ENCODE measurements around the gene CLEC16A.

CLEC16A gene

GRCh38 chr16:11046382-11046931 is 102.1 kb downstream of the CLEC16A start:
- no peak for DNase-seq

GRCh38 chr16:11047057-11047456 is 102.7 kb downstream of the CLEC16A start:
- DNase-seq: no peak

- DNase-seq: no peak
Measured at GRCh38 chr16:11047939-11048800, 103.8 kb downstream of the CLEC16A start.

- DNase-seq: no peak
Measured at GRCh38 chr16:11049396-11050059, 105.2 kb downstream of the CLEC16A start.

- DNase-seq: no peak
Measured at GRCh38 chr16:11050536-11050935, 106.2 kb downstream of the CLEC16A start.

- DNase-seq: no peak
Measured at GRCh38 chr16:11050944-11051343, 106.6 kb downstream of the CLEC16A start.

- DNase-seq: no peak
Measured at GRCh38 chr16:11051430-11051829, 107.1 kb downstream of the CLEC16A start.

- DNase-seq: no peak
Measured at GRCh38 chr16:11051879-11052808, 107.8 kb downstream of the CLEC16A start.

GRCh38 chr16:11053916-11054460 is 109.6 kb downstream of the CLEC16A start:
- DNase-seq: no peak

- DNase-seq: no peak
Measured at GRCh38 chr16:11056090-11056992, 112.0 kb downstream of the CLEC16A start.

GRCh38 chr16:11056993-11057649 is 112.8 kb downstream of the CLEC16A start:
- DNase-seq: no peak

- no peak for DNase-seq
Measured at GRCh38 chr16:11057711-11058345, 113.5 kb downstream of the CLEC16A start.

GRCh38 chr16:11058832-11059231 is 114.5 kb downstream of the CLEC16A start:
- DNase-seq: no peak

GRCh38 chr16:11059588-11059987 is 115.2 kb downstream of the CLEC16A start:
- no peak for DNase-seq

GRCh38 chr16:11060364-11060763 is 116.0 kb downstream of the CLEC16A start:
- DNase-seq: no peak

GRCh38 chr16:11060842-11061241 is 116.5 kb downstream of the CLEC16A start:
- DNase-seq: no peak

- DNase-seq: no peak
Measured at GRCh38 chr16:11061629-11062270, 117.4 kb downstream of the CLEC16A start.

- no peak for DNase-seq
Measured at GRCh38 chr16:11063448-11064201, 119.3 kb downstream of the CLEC16A start.

- DNase-seq: no peak
Measured at GRCh38 chr16:11064202-11064540, 119.8 kb downstream of the CLEC16A start.

Data from cortex of kidney (tissue), 1 donor.